NCI-H1436 treated with DMSO at 0.1 percent for 48 hours (cell line): ENCODE results near the gene PRAF2.

Source experiments
- DNase-seq: peaks from one replicate; lab custom pipeline; 2025; lab: John Stamatoyannopoulos, UW

PRAF2 gene

DNA sequence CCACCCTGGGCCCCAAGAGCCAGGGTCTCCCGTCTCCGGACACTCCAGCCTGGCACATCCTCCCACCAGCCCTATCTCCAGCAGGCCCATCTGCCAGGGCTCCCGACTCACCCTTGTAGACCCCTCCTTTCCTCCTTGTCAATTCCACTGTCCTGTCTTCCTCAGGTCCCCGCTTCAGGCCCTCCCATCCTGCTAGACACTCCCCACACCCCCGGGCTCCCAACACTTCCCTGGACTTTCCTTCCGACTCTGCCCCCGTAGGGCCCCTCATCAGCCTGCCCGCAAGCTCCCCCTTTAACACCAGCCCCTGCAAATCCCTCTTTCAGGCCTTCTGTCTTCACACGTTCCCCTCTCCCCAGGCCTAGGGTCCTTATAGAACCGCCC lies 1.1 kb downstream of the PRAF2 start:
- DNase-seq, result no peak

DNA sequence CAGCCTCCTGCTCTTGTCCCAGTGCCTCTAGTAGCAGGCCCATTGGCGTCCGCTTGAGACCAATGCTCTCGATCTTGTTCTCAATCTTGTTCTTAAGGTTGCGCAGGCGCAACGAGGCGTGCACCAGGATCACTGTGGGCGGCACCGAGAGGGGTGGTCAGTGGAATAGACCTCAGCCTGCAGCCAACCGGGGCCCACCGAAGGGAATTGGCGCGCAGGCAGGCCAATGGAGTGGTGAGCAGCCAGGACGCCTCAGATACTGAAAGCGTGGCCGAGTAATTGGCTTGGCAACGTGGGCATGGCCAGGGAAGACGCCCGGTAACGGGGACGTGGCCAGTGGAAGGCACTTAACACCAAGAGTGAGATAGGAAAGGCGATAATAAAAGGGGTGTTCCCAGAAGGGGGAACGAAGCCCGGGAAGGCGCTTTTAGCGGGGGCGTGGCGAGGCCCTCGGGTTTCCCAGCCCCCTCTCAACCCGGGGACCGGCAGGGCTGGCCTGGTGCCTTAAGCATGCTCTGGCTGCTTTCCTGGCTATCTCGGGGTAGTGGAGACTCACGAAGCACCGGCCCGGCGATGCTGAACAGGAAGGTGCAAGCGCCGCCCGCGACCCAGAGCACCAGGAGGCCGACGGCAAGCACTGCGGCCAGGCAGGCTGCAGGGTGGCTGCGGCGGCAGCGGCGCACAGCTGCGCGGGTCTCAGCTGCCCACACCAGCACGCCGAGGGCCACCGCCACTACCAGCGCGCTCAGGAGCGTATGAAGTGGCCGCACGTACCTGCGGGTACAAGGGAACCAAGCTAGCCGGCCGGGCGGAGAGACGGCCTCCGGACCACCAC lies 1.7 kb downstream of the PRAF2 start:
- no peak for DNase-seq

DNA sequence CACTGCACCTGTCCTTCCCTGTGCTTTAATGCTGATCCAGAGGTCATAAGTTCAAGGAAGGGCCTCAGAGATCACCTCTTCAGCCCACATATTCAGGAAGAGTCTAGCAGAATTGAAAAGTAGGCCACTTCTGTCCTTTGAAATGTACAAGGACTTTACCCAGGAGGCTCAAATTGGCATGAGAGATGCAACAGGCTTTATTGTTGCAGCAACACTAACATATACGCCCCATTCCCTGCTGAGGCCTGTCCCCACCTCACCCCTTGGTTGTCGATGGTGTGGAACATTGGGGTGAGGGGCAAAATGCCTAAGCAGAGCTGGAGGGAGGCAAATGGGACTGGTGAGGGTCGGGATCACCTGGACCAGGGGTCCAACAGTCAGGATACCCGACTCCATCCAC lies 2.8 kb downstream of the PRAF2 start:
- DNase-seq, result no peak

DNA sequence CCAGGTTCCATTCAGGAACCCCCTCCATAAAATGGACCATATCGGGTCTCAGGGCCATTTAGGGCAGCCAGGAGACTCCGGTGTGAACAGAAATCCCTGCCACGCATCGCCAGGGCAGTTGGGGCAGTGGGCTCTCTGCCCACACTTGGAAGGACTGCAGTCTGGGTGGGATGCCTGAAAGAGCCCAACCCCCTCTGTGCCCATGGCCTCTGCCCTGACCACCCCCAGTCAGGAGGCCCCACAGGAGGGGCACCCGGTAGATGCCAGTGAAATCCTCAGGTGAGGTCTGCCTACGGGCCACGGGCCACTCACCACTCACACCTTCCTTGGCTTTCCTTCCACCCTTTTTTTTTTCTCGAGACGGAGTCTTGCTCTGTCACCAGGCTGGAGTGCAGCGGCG lies 4.8 kb downstream of the PRAF2 start:
- DNase-seq, result no peak

DNA sequence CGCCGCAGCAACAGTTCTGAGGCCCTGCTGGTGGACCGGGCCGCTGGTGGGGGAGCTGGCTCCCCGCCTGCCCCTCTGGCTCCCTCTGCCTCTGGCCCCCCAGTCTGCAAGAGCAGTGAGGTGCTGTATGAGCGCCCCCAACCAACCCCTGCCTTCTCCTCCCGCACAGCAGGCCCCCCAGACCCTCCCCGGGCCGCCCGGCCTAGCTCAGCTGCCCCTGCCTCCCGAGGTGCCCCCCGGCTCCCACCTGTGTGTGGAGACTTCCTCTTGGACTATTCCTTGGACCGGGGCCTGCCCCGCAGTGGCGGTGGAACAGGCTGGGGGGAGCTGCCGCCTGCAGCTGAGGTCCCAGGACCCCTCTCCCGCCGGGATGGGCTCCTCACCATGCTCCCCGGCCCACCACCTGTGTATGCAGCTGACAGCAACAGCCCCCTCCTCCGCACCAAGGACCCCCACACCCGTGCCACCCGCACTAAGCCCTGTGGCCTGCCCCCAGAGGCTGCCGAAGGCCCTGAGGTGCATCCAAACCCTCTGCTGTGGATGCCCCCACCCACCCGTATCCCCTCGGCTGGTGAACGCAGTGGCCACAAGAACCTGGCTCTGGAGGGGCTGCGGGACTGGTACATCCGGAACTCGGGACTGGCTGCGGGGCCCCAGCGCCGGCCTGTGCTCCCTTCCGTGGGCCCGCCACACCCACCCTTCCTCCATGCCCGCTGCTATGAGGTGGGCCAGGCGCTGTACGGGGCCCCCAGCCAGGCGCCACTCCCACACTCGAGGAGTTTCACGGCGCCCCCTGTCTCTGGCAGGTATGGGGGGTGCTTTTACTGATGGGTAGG lies 6.3 kb downstream of the PRAF2 start:
- no peak for DNase-seq

DNA sequence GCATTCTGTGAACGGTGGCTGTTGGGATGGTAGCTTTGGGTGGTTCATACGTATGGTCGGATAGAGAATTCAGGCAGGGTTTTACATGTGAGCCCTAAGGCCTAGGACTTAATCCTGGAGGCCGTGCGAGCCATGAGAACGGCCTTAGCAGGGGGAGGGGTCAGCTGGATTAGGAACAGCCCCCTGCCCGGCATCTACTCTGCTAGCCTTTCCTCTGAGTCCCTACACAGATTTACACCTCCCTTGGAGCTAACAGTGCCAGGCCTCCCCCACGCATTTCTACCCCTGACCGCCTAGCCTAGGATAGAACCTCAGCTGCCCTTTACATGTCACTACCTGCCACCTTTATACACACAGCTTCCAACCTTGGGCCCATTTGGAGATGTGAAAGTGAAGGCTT lies 7.1 kb downstream of the PRAF2 start:
- DNase-seq, result no peak

DNA sequence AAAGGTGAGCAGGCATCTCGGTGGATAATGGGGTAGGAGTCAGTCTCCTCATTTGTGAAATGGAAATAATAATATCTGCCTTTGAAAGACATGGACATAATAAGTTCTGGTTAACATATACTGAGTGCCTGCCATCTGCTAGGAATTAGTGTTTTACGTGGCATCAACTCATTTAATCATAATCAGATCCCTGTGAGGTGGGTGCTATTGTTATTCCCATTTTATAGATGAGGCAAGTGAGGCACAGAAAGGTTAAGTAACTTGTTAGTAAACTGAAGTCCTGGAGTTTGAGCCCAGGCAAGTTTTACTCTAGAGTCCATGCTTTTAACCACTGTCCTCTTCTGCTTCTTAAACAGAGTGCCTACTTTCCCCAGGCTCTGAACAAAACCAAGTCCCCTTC lies 7.5 kb downstream of the PRAF2 start:
- DNase-seq, result no peak

DNA sequence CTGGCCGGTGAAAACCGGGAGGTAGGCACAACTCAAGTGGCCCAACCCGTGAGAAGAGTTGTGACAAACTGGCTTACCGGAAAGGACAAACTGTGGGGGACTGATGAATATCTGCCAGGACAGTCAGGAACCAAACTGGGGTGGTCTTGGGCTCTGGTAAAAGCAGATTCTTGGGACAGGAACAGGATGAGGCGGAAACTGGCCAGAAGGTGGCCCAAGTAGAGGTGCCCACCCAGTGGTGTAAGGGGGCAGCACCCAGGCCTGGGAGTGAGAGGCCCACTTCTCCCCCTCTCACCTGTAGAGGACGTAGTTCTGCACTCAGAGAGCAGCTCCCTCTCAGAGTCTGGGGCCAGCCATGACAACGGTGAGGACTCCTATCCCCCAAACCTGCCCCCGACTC lies 9.1 kb downstream of the PRAF2 start:
- DNase-seq, result no peak

DNA sequence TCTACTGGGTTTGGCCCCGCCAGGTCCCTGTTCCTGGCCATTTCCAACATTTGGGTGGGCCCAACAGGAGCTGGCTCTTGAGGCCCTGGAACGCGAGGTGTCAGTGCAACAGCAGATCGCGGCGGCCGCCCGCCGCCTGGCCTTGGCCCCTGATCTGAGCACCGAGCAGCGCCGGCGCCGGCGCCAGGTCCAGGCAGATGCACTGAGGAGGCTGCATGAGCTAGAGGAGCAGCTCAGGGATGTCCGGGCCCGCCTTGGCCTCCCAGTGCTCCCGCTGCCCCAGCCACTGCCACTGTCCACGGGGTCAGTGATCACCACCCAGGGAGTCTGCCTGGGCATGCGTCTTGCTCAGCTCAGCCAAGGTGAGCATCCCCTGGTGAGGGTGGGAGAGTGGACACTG lies 9.5 kb downstream of the PRAF2 start:
- no peak for DNase-seq

DNA sequence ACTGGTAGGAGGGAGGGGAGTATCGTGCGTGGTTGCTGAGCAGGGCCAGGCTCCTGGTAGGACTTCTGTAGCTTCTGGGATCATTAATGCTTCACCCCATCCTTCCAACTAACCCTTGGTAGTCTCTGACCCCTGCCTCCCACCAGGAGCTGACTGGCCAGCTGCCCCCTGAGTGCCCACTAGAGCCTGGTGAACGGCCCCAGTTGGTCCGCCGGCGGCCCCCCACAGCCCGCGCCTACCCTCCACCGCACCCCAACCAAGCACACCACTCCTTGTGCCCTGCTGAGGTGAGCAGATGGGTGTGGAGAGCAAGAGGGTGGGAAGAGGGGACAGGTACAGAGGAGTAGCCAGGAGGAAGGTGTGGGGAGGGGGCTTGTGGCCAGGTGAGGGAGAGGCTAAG lies 10.1 kb downstream of the PRAF2 start:
- DNase-seq, result no peak

DNA sequence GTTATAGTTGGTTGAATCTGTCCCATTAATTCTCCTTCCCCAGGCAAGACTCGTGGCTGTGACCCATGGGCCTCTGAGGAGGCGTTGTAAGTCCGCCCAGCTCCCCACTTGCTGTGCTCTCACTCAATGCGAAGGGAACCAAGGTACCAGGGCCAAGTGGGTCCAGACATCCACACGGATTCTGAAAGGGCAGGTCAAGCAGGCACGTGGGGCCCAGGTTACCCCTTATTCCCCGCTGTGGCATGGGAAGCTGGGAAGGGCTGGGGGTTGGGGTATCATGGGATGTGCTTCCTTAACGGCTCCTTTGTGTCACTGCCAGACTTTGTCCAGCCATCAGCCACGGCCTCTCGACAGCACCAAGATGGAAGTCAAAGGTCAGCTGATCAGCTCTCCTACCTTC lies 11.9 kb downstream of the PRAF2 start:
- no peak for DNase-seq

DNA sequence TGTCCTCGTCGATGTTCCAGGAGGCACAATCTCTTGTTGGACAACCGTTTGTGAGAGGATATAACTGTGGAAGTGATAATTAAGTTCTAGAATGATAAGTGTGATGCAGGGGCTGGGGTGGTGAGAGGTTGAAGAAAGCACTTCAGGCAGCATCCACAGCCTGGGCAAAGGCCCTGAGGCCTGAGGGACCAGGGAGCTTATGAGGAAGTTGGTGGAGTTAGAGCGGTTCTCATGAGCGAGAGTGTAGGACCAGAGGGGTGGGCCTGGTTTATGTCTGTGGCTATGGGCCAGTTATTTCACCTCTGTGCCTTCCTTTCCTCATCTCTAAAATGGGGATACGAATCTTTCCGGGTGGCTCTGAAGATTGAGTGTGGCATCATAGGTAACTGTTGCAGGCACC lies 12.3 kb downstream of the PRAF2 start:
- DNase-seq, result no peak

DNA sequence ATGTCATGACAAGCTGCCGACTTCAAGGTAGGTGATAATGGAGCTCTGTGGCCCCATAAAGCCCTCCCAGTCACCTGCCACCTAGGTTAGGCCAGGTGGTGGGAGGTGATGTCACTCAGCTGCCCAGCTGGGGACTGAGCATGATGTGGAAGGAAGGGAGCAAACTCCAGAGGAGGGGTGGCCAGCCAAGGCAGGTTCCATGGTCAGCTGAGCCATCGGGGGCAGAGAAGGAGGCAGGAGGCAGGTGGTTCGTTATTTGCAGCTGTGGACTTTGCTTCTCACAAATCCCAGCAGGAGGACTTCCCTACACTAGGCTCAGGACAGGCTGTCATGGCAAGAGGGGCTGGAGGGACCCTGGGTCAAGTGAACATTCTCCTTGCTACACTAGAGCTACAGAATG lies 12.9 kb downstream of the PRAF2 start:
- no peak for DNase-seq

DNA sequence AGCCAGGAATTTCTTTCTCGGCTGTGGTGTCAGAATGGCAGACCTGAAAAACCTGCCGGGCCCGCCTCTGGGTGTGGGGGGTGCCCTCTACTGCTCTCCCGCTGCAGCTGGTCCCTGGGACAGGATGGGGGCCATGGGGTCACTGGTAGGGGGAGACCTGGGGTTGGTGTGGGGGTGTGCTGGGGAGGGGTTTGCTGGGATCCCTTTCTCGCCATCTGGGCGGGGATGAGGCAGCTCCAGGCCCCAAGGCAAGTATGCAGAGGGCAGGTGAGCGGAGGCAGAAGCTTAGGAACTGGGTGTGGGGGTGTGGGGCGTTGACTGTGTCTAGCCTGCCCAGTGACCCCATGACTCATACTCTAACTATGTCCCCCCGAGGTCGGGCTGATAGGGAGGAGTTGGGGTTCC lies 14.1 kb downstream of the PRAF2 start:
- no peak for DNase-seq

DNA sequence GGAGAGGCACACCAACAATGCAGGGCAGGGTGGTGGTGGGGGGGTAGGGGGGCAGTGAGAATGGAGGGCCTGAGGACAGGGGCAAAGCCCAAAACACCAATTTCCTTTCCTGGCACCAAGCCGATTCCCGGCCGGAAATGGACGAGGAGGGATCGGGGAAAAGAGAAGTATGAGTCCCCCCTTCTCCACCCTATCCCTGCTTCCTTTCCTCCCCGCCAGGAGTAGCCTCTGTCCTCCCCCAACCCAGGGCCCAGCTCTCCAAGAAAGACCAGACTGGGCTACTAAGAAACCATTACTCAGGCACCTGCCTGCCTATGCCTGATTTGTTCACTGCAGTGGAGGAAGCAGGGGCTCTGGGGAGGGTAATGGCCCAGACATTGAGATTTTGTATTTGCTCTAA lies 14.6 kb downstream of the PRAF2 start:
- DNase-seq, result no peak

DNA sequence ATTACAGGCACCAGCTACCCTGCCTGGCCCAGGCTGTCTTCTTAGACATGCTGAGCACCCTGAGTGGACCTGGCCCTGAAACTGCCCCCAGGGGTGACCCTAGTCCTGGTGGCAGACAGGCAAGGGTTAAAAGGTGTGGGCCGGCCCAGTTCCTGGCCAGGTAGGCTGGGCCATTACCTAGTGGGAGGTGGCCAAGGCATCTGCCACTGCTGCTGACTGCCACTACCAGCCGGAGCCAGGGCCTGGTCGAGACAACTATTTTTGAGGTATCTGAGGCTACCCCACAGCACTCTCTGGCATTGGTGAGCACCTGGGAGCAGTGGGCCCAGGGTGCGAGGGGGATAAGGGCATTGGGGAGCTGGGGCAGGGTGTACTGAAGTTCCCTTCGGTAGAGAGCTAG lies 15.0 kb downstream of the PRAF2 start, which contains the start of gene CCDC120:
CCDC120 (plus strand) TSS at position 206 of the 400 bp plus-strand sequence. CDS start 3,043 bp downstream, outside the sequence.
- no peak for DNase-seq

DNA sequence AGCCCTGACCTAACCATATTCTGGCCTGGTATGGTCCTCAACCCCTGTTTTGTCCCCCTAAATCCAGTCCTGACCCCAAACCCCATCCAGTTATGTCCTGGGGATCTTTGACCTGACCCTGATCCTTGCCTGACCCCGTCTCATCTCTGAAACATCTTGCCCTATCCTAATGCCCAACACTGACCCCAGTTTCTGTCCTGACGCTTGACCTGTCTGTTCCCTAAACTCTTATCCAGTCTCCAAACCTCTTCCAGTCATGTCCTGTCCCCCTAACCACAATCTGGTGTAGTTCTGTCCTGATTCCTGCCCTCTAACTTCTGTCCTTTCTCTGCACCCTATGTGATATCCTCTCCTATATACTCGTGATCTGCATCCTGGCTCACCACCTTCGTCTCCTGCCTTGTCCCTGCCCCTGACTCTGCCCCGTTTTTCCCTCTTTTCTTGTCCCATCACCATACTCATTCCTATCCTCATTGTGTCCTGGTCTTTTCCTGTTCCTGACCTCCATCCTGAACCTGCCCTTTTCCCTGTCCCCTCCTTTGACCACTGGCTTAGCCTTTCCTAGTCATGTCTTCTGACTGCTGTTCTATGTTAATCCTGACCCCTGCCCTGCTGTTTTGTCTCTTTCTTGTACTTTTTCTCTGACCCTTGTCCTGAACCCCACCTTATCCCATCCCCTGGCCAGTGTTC lies 19.6 kb downstream of the PRAF2 start:
- DNase-seq, result no peak

DNA sequence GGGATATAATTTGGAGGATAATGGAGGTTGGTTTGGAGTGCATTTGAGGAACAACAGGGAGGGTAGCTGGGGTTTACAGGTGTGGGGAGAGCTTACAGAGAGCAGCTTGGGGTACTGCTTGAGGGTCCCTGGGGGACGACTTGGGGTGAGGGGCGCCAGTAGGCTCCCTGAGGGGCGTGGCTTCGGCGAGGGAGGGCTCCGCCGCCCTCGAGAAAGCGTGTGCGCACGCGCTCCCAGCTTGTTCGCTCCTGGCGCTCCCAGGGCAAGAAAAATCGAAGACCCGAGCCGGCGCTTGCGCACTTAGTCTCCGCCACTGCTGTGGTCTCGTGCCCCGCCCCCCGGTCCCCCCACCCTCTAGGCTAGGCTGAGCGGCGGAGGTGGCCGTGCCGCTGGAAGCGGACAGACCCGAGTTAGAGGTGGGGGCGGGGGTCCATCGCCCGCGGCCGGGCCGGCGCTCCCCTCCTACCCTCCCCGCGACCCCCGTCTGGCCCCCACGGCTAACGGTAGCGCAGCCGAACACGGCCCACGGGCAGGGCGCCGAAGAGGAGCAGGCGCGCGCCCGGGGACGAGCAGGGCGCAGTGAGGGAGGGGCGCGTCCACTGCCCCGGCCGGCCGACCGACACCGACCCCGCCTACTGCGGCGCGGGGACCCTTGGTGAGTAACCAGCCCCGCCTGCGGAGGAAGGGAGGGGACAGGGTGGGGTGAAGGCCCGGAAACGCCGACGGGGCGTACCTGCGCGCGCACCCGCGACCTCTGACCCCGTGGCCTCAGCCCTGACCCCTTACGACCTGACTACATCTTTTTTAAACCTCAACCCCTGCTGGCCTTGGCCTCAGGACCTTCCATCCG lies 20.4 kb downstream of the PRAF2 start:
- DNase-seq, result no peak

DNA sequence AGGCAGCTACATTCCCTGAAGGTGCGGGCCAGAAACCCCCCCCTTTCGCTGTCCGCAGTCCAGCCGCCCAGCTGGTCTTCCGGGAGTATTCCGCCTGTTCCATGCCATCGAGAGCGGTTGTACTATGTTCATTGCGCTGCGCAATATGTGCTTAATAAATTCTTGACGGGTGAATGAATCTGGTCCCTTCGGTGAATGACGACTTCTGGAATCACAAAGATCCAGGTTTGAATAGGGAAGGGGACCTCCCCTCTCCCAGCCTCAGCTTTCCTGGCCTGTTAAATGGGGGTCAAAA lies 29.9 kb downstream of the PRAF2 start:
- no peak for DNase-seq

DNA sequence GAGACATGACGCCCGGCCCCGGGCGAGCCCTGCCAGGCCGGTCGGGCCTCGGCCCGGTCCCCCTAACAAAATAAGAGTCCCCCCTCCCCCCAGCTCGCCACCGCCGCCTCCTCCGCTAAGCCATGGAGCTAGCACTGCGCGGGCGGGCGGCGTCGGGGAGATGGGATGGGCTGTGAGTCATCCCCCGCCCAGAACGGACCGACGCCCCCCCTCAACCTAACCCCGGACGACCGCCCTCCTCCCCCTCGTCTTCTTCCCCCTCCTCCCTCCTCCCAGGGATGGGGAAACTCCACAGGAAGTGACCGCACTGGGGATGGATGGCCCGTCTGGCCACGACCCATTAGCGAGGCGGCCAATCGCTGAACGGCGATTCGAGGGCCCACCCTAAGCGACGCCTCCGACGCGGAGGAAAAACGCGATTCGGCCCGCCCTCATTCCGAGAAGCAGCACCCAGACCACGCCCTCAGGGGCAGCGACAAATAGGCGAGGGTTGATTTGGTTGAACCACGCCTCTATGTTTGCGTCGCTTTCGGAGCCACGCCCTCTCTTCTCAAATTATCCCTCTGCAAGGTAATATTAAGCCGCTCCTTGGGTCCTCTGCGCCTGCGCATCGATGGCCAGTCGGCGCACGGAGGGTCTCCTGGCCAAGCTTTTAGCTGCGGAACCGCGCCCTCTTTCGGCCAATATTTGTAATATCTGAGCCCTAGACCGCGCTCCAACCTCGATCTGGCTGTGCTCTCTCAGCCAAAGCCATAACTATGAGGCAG lies 30.4 kb downstream of the PRAF2 start, which contains the start of gene TFE3:
TFE3 (minus strand) TSS at position 138 of the 767 bp plus-strand sequence; CDS start at position 7, 131 bp downstream.
- peak; percentile 95 for DNase-seq

DNA sequence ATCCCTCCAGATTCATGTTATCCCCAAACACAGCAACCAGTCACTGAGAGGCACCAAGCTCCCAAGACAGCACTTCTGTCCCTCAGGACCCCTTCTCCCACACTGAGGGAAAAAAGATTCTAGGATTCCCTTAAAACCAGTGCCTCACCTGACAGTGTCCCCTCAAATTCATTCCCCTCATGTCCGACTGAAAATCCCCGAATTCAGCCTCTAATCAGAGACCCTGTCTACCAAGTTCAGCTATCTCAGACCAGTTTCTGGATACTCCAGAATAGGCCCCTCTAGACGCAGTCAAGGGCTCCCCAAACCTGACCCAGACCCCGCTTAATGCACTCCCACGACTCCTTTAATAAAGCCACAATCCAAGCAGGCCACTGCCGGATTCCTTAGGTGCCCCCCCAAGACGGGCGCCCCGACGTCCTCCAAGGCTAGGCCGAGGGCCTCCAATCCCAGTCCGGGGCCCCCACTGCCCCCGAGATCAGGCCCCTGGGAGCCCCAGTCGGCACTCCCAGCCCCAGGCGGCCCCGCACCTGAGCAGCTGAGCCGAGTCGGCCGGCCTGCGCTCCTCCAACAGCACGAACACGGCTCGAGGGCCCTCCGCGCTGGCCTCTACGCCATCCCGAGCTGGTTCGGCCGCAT lies 31.1 kb downstream of the PRAF2 start:
- no peak for DNase-seq
